WI38 (cell line): ENCODE data around the gene TMEM97.
A peak's percentile ranks its signal among the peaks of the same experiment; 100 is the strongest.
"Not testable (repeated sequence)": the region's sequence is repeated elsewhere in the genome, so short reads cannot be mapped to it uniquely, and the experiment has no call there.

Source experiments
- H3K4me3 ChIP-seq: 2 replicates; pipeline ENCODE4 v1.5.1; 2011; ENCODE audit warnings: low read depth, mild to moderate bottlenecking, control low read depth, low read length
- CTCF ChIP-seq: IDR thresholded peaks from 2 replicates; pipeline ENCODE4 v1.5.1; 2012; ENCODE audit warnings: low read depth, mild to moderate bottlenecking, control low read depth, low read length

The TMEM97 gene

GRCh38 chr17:28333083-28333746 is 14.2 kb downstream of the TMEM97 start:
- no peak for TF ChIP-seq CTCF
- no peak overlapping the region for H3K4me3 ChIP-seq

- H3K4me3 ChIP-seq: peak overlapping the region; percentile 99
- TF ChIP-seq CTCF: no peak
Measured at GRCh38 chr17:28334171-28334570, 15.2 kb downstream of the TMEM97 start.

- TF ChIP-seq CTCF: no peak
- H3K4me3 ChIP-seq: peak overlapping the region; percentile 99
Measured at GRCh38 chr17:28334666-28335200, 15.7 kb downstream of the TMEM97 start.

- peak within 1 kb of the TSS; percentile 99 for H3K4me3 ChIP-seq
- TF ChIP-seq CTCF: no peak
Measured at GRCh38 chr17:28335201-28335958, 16.4 kb downstream of the TMEM97 start, which contains the start of the genes IFT20 and TNFAIP1. Gene IFT20, minus strand, starts transcription at chr17:28335472. Its CDS starts 3,487 bp downstream, at chr17:28331985. Gene TNFAIP1, plus strand, starts transcription at chr17:28335761. Its CDS starts 3,761 bp downstream, at chr17:28339522.

- H3K4me3 ChIP-seq: peak overlapping the region; percentile 99
- TF ChIP-seq CTCF: no peak
Measured at GRCh38 chr17:28335959-28336871, 17.2 kb downstream of the TMEM97 start.

GRCh38 chr17:28338056-28338768 is 19.2 kb downstream of the TMEM97 start:
- no peak for TF ChIP-seq CTCF
- peak overlapping the region; percentile 35 for H3K4me3 ChIP-seq

- not testable (repeated sequence) for H3K4me3 ChIP-seq
Measured at GRCh38 chr17:28338769-28339212, 19.8 kb downstream of the TMEM97 start.
